Nephron progenitor cell (in vitro differentiated cells): ENCODE measurements around the gene LINGO4.

Experiments used
- DNase-seq: peaks from one replicate; pipeline ENCODE4 v3.0.0; 2021
- H3K27ac Mint-ChIP-seq: 2 replicates; pipeline ENCODE4 v1.8.0; 2021; ENCODE audit warnings: mild to moderate bottlenecking, moderate library complexity, mixed read lengths
- H3K27me3 Mint-ChIP-seq: 2 replicates; pipeline ENCODE4 v1.8.0; 2021; ENCODE audit warnings: mild to moderate bottlenecking, low read depth, mixed read lengths; ENCODE audit not compliant: poor library complexity
- H3K36me3 Mint-ChIP-seq: 2 replicates; pipeline ENCODE4 v1.8.0; 2021; ENCODE audit warnings: low read depth, mixed read lengths
- H3K4me1 Mint-ChIP-seq: 2 replicates; pipeline ENCODE4 v1.8.0; 2021; ENCODE audit warnings: mixed read lengths
- H3K4me3 Mint-ChIP-seq: 2 replicates; pipeline ENCODE4 v1.8.0; 2021; ENCODE audit warnings: mild to moderate bottlenecking, moderate library complexity, mixed read lengths
- H3K9me3 Mint-ChIP-seq: 2 replicates; pipeline ENCODE4 v1.8.0; 2021; ENCODE audit warnings: mild to moderate bottlenecking, moderate library complexity, mixed read lengths
- TF ChIP-seq, protein P1 (sequence below): fragments of 200-600 bp; sonication (generic); IDR thresholded peaks from 2 replicates; pipeline ENCODE4 v1.5.0; 2021; ENCODE audit warnings: antibody characterized with exemption

LINGO4 gene

DNA sequence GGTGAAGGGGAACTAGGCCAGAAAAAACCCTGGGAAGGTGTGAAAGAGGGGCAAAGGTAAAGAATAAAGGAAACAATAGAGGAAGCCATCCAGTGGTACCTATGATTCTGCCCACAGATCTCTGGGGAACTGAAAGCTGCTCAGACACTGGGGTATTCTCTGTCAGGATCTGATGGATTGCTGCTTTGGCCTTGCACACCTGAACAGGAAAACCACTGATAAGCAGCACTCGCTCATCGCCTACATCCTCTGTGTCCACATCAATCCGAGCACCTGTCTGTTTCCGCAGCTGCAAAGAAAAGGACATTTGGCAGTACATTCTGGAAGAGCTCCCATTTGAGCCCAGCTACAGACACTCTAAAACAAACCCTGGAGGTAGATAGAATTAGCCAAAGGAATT lies 25.4 kb downstream of the LINGO4 start:
- Mint-ChIP-seq H3K4me1 (no peaks in the 10 kb centered on the region), H3K4me3 (no peak overlapping the region), H3K9me3 (no peaks in the 10 kb centered on the region), H3K27ac (no peak overlapping the region), H3K36me3 (peaks cover 23% of the 10 kb centered on the region), H3K27me3 (peaks cover 8% of the 10 kb centered on the region)
- no peak for DNase-seq
- TF ChIP-seq, protein P1, sequence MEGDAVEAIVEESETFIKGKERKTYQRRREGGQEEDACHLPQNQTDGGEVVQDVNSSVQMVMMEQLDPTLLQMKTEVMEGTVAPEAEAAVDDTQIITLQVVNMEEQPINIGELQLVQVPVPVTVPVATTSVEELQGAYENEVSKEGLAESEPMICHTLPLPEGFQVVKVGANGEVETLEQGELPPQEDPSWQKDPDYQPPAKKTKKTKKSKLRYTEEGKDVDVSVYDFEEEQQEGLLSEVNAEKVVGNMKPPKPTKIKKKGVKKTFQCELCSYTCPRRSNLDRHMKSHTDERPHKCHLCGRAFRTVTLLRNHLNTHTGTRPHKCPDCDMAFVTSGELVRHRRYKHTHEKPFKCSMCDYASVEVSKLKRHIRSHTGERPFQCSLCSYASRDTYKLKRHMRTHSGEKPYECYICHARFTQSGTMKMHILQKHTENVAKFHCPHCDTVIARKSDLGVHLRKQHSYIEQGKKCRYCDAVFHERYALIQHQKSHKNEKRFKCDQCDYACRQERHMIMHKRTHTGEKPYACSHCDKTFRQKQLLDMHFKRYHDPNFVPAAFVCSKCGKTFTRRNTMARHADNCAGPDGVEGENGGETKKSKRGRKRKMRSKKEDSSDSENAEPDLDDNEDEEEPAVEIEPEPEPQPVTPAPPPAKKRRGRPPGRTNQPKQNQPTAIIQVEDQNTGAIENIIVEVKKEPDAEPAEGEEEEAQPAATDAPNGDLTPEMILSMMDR, result no peak

DNA sequence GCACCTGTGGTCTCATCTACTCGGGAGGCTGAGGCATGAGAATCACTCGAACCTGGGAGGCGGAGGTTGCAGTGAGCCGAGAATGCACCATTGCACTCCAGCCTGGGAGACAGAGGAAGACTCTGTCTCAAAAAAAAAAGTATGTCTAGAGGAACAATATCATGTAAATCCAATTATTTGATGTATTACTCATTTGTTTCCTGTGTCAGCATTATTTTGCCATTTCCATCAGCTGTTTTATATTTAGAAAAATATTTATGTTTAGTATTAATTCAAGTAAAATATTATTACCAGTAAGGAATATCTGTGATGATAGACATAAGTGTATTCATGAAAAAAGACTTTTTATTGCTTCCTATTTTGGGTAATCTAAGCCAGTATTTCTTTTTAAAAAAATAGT lies 27.9 kb downstream of the LINGO4 start:
- no peak for DNase-seq
- H3K27me3 Mint-ChIP-seq, result peaks cover 14% of the 10 kb centered on the region

DNA sequence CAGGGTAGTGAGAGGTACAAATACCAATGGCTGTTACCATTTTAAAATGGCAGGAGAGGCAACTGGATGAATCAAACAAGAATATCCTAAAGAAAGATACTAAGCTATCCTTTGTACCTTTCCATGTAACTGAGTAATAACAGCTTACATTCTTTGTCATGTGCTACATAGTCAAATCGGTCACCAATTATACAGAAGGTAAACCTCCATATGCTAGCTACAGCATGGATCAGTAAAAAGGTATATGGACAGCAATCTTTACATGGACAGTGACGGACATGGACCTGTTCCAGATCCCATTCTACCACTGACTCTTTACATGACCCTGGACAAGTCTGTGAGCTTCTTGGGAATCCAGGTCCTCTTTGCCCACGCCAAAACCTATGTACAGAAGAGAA lies 28.6 kb downstream of the LINGO4 start:
- H3K4me3 Mint-ChIP-seq, result no peak overlapping the region
- DNase-seq, result no peak
- no peak overlapping the region for H3K27ac Mint-ChIP-seq
- TF ChIP-seq, protein P1, result no peak
- H3K9me3 Mint-ChIP-seq, result no peaks in the 10 kb centered on the region
- H3K36me3 Mint-ChIP-seq, result peaks cover 23% of the 10 kb centered on the region
- H3K27me3 Mint-ChIP-seq, result peaks cover 14% of the 10 kb centered on the region
- no peaks in the 10 kb centered on the region for H3K4me1 Mint-ChIP-seq

More for the DNA sequence above, 27.9 kb downstream of the LINGO4 start:
- H3K4me3 Mint-ChIP-seq, result no peak overlapping the region
- TF ChIP-seq, protein P1, result no peak
- H3K36me3 Mint-ChIP-seq, result peaks cover 23% of the 10 kb centered on the region
- H3K4me1 Mint-ChIP-seq, result no peaks in the 10 kb centered on the region
- H3K27ac Mint-ChIP-seq, result no peak overlapping the region
- H3K9me3 Mint-ChIP-seq, result no peaks in the 10 kb centered on the region

DNA sequence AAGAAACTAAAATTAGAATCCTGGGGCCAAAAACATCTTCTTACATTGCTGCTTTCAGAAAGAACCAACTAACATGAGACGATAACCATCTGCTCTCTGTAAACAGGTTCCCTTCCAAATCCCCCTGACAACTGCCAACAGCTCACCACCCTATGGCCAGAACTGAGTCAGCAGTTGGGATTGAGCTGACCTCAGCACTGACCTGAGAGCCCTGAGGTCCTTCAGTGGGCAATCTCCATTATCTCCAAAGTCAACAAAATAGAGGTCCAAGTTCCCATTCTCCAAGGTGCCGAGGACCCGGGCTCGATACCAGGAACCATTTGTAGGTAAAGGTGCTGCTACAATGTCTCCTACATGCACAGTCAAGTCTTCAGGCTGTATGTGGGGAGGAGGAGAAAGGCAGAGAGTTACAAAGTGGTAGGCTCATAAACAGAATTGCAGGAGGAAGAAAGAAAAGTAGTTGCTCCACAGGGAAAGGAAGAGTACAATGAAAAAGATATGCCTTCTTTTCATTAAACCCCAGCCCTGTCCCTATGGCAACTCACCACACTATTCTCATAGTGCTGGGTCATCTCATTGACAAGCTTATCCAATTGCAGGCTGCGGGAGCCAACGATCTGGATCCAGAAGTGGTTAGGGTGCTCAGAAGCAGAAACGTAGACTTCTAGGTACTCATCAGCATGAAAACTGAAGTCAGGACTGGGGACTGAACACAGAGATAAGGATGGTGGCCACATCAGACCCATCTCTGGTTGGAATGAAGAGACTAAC lies 29.1 kb downstream of the LINGO4 start:
- TF ChIP-seq, protein P1, result no peak
- Mint-ChIP-seq H3K36me3 (peaks cover 19% of the 10 kb centered on the region), H3K9me3 (no peaks in the 10 kb centered on the region), H3K4me1 (no peaks in the 10 kb centered on the region), H3K27me3 (peaks cover 14% of the 10 kb centered on the region), H3K27ac (no peak overlapping the region), H3K4me3 (no peak overlapping the region)
- DNase-seq, result no peak

DNA sequence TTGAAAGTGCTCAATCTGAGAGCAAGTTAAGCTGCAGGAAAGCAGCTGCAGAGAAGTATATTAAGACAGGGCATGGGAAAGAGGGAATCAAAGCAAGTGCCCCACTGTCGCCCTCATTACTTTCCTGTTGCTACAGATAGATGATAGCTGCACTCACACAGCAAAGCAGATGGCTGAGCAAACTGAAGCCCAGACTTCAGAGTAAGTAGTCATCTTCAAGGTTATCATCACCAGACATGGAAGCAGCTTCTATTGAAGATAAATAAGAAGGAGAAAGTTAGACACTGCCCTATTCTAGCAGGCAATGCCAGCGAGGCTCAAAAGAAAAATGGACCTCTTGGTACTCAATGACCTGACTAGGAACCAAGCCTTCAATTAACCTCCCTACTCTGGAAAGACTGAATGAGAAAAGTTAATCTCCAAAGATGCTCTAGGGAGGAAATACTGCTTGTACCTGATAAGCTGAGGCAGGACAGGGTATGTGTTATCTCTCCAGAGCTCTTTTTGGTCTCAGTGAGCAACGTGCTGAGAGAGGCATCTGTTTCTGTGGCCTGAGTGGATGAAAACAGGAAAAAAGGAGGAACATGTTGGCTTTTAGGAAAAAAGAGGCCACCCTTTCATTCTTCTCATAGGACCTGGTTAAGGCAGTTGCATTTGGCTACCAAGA lies 30.8 kb downstream of the LINGO4 start:
- Mint-ChIP-seq H3K27ac (no peak overlapping the region), H3K9me3 (peaks cover 7% of the 10 kb centered on the region), H3K4me3 (no peak overlapping the region), H3K36me3 (peaks cover 19% of the 10 kb centered on the region), H3K4me1 (no peaks in the 10 kb centered on the region), H3K27me3 (peaks cover 11% of the 10 kb centered on the region)
- DNase-seq, result no peak
- TF ChIP-seq, protein P1, result no peak
